Thoracic aorta endothelial cell (primary cell): ENCODE measurements around the gene LPP. TPM values are rescaled to one million over a fixed set of nuclear protein-coding genes. Genes with fewer than 3 reads are reported as not detected.

Experiments used
- small RNA-seq: library from RNA; depleted of rRNA; stranded (forward); fragments of <200 nt; gene quantifications from one replicate; pipeline ENCODE3, GENCODE V24; 2012
- total RNA-seq: library from RNA; depleted of rRNA; stranded (reverse); fragments of >200 nt; gene quantifications from 2 replicates; pipeline ENCODE4 v1.2.3, GENCODE V29; 2012

Gene LPP, protein sequence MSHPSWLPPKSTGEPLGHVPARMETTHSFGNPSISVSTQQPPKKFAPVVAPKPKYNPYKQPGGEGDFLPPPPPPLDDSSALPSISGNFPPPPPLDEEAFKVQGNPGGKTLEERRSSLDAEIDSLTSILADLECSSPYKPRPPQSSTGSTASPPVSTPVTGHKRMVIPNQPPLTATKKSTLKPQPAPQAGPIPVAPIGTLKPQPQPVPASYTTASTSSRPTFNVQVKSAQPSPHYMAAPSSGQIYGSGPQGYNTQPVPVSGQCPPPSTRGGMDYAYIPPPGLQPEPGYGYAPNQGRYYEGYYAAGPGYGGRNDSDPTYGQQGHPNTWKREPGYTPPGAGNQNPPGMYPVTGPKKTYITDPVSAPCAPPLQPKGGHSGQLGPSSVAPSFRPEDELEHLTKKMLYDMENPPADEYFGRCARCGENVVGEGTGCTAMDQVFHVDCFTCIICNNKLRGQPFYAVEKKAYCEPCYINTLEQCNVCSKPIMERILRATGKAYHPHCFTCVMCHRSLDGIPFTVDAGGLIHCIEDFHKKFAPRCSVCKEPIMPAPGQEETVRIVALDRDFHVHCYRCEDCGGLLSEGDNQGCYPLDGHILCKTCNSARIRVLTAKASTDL
- 79.4 and 83.8 TPM in 2 replicates for total RNA-seq

GRCh38 chr3:188154014-188154808 is at the start of gene LPP:
Gene LPP, plus strand, starts transcription at chr3:188154157. Its CDS starts 251,964 bp downstream, at chr3:188406121.

Small RNA genes lying within 50 kb of the gene (small RNA-seq; reads per million reads assigned to genes)
- gene MIR28 = 2,811 reads per million, percentile 100 among the genes with 10 or more reads in this experiment
